GM19468 (cell line): ENCODE measurements around the gene MRPL18.
"Not testable (repeated sequence)": the region's sequence is repeated elsewhere in the genome, so short reads cannot be mapped to it uniquely, and the experiment has no call there.

Experiments
- ATAC-seq: cut with Tn5 transposase; IDR thresholded peaks from one replicate; pipeline ENCODE4 v1.9.1; 2021; ENCODE audit warnings: mild to moderate bottlenecking, moderate library complexity, moderate number of reproducible peaks; ENCODE audit not compliant: unreplicated experiment; ENCODE audit errors: extremely low read depth

The MRPL18 gene

DNA sequence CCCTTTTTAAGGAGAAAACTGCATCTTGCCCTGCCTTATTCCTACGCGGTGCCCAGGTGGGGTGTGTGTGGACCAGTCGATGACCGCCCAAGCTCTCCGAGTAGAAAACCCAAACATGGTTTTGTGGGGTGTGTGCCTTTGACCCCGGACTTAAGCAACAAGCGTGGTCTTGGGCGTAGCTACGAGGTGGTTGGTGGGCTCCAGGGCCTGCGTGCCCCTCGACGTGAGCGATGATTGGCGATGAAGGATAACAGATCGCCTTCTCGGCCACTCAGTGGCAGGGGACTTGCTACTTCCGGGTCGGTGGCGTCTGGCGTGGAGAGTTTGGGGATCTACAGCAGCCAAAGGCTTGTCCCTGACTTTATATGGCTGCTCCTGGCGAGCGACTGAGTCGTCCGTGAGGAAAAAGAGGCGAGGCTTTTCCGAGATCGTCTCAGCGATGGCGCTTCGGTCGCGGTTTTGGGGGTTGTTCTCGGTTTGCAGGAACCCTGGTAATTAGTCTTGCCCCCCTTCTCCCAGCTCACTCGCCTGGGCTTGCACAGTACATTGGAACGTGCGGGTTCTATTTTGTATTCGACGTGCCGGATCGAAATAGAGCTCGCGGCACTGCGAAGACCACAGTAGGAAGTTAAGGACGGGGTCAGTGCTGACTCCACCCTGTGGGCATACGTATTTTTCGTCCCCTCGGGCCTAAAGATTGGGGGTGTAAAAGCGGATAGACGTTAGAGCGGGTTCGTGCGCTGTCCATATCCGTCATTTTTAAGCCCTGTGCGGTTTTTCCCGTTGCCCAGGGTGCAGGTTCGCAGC lies at the start of gene MRPL18:
Gene MRPL18 (plus strand): TSS at position 319 of the 807 bp plus-strand sequence. CDS start 121 bp downstream, at position 440.
- ATAC-seq: peak; percentile 91

DNA sequence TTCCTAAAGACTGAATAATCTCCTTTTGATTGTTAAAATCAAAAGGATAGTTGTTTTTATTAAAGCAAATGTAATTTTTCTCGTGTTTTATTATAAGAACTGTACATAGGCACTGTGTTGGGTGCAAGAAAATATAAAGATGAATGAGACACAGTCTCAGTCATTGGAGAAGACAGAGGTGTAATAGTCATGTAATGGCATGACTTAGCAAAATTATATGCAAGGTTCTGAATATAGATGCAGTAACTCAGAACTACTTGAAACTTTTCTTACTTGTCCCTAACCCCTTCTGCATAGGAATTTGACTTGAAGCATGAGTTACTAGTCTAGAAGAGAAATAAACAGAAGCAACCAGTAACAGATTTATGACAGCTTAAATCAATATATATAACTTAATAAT lies 48.1 kb upstream of the MRPL18 start:
- ATAC-seq: no peak

DNA sequence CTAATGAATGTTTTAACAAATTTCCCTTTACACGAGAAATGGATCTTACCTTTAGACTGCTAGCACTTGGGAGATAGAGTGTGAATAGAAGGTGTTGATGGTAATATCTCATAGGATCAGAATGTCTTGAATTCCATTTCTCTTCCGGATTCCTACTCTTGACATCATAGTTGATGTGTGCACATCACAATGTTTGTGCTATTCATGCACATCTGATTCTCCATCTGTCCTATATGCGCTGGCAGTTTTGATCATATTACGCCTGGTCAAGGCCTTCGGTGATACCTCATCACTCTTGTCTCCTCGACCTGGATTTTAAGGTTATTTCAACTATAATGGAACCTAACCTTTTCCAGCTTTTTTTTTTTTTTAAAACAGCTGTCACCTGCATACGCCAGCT lies 45.2 kb upstream of the MRPL18 start:
- no peak for ATAC-seq

DNA sequence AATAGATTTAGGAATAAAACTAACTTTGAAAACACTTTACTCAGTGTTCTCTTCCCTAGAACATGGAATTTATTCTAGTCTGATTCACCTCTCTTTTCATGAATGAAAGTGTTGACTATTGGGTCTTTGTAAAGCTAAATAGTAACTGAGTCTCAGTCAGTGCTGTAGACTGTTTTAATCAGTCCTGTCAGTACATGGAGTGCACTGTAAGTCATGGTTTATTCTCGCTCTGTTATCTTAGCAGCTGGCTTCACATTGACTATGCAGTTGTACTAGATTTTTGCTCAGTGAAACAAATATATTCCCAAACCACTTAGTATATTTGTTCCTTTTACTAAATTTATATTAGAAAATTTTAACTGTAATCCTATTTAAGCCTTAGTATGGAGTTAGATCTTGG lies 43.5 kb upstream of the MRPL18 start:
- no peak for ATAC-seq

DNA sequence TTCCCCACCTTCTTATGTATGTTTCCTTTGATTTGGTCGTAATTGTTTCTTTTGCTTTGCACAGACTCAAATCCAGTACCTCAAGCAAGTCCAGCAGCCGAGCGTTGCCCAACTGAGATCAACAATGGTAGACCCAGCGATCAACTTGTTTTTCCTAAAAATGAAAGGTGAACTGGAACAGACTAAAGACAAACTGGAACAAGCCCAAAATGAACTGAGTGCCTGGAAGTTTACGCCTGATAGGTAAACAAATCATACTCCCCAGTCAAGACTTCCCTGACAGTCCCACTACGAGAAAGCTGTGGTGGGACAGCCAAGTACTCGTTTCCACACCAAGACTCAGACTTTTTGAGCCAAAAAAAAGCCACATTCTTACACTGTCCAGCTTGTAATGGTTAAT lies 42.1 kb upstream of the MRPL18 start:
- ATAC-seq: not testable (repeated sequence)

DNA sequence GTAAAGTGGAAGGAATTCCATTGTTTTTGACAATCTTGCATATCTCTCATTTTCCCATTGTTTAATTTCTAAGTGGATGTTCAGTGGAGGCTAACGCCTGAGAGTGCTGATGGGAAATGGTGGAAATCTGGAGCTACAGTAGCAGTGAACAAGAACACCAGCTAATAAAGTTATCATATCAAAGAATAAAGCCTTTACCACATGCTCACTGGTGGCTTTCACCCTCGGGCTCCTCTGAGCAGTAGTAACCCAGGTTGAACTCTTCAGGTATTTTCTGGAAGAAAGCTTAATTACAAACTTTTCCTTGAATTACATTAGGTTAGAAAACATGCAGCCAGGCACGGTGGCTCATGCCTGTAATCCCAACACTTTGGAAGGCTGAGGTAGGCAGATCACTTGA lies 38.8 kb upstream of the MRPL18 start:
- ATAC-seq: no peak

DNA sequence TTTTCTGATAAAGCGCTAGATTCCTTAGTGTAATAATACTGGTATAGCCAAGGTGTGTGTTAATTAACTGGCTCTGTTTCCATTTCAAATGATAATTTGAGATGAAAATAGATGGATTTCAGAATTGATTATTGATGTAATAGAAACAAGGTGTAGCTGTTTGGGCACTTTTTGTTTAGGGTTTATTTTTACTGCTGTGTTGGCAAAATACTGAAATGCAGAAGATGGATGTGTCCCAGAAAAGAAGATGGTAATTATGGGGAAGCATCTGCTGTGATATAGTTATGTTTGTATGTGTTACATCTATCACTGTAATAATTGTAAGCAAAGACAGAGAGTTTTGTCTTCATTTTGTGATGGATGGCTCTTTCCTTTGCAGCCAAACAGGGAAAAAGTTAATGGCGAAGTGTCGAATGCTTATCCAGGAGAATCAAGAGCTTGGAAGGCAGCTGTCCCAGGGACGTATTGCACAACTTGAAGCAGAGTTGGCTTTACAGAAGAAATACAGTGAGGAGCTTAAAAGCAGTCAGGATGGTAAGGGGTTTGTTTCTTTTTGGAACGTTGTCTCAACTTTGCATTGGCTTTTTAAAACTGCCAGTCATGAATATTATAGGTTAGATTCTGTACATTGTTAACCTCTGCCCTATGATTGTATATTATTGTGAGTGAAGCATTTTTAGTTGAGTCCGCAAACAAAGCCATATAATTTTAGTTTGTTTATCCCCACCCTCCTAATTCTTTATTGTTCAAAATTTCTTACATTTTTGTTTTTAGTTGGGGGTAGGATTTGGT lies 37.0 kb upstream of the MRPL18 start:
- no peak for ATAC-seq

DNA sequence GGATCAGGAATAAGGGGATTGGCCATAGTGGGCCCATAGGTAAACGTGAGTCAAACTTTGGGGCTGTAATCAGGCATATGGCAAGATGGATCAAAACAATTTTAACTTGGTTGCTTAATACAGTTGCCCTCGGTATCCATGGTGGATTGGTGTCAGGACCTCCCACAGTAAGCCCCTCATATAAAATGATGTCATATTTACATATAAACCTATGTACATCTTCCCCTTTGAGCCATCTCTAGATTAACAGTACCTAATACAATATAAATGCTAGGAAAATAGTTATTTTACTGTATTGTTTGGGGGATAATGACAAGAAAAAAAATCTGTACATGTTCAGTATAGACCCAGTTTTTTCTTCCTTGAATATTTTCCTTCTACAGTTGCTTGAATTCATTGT lies 35.9 kb upstream of the MRPL18 start:
- ATAC-seq: no peak

DNA sequence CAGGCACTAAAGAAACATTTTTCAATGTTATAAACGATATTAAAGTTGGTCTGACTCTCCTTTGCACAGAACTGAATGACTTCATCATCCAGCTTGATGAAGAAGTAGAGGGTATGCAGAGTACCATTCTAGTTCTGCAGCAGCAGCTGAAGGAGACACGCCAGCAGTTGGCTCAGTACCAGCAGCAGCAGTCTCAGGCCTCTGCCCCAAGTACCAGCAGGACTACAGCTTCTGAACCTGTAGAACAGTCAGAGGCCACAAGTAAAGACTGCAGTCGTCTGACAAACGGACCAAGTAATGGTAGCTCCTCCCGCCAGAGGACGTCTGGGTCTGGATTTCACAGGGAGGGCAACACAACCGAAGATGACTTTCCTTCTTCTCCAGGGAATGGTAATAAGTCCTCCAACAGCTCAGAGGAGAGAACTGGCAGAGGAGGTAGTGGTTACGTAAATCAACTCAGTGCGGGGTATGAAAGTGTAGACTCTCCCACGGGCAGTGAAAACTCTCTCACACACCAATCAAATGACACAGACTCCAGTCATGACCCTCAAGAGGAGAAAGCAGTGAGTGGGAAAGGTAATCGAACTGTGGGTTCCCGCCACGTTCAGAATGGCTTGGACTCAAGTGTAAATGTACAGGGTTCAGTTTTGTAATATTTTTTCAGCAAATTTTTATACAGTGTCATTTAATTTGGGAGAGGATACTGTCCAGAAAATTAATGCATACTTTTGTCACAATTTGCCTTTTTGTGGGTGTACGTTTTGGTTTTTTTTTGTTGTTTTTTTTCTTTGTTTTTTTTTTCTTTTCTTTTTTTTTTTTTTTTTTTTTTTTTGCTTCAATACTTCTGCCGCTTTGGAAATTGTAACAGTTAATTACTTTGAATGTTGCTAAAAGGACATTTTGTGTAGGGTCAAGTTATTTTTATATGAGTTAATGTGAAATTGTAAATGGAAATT lies 35.0 kb upstream of the MRPL18 start:
- no peak for ATAC-seq

DNA sequence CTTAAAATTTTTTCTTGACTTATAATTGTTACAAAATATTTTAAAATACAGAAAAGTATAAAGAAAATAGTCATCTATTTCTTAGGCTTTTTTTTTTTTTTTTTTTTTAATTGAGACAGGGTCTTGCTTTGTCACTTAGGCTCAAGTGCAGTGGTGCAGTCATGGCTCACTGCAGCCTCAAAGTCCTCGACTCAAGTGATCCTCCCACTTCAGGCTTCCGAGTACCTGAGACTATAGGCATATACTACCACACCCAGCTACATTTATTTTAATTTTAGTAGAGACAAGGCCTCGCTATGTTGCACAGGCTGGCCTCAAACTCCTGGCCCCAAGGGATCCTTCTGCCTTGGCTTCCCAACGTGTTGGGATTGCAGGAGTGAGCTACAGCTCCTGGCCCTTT lies 33.8 kb upstream of the MRPL18 start:
- ATAC-seq: no peak

DNA sequence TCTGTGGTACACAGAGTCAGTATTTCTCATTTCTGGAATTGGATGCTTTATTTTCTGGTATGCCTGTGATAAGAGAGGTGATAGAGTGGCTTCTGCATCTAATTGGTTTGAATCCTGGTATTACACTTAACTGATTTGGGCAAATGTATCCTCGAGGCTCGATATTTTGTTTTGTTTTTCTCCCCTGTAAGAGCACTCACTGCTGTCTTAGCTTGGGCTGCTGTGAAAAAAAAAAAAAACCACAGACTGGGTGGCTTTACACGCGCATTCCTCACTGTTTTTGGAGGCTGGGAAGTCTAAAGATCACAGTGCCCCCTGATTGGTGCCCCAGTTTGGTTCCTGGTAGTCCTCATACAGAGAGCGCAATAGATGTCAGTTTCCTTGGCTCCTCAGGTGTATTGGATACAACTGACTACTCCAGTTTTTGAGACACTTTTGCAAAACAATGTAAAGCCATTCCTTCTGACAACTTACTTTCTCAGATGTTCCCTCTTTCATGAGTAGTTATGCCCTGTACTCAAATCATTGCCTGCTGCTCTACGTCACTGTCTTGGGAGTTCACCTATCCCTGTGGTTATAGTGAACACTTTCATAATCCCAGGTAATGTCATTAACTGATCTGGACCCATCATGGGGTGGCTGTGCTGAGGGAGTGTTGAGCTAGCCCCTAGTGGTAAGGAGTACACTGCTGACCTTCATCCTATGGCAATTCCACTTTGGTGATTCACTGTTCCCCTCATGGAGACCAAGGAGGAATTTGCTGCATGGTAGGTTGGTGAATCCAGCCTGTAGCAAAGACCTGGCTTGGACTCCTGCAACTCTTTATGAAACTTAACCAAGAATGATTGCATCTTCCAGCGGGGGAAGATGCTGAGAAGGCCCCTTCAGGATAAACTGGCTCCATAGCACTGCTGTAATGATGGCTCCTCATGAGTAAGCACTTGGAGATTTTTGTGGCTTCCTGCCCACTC lies 32.0 kb upstream of the MRPL18 start:
- no peak for ATAC-seq

DNA sequence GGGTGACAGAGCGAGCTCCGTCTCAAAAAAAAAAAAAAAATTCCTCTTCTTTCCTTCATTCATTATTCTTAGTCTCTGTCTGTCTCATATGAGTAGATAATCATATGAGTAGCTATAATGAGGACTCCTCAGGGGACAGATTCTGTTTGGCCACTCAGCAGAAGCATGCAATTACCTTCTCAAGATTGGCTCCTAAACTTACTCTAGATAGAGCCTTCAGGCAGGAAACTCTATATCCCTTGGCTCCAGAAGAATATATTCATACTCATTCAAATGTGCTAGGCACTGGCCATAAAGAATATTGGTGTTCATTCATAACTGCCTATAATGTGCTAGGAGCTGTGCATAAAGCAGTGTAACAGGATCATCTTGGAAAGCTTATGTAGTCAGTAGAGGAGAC lies 30.6 kb upstream of the MRPL18 start:
- ATAC-seq: no peak

DNA sequence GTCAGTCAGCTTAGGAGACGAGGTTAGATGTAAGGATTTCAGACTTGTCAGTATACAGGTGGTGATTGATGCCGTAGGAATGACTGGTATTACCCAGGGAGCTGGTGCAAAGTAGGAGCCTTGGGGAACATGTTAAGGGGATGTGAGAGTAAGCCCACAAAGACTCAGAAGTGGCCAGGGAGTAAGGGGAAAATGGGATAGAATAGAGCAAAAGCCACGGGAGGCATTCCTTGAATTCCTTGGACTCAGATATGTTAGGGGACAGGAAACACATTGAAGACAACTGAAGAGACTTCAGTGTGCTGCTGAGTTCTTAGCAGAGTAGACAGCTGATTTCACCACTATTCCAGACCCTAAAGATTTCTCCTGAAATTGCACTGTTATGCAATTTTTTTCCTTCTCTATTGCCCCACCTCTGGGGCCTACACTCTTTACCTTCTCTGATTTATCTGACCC lies 29.6 kb upstream of the MRPL18 start:
- ATAC-seq: no peak

DNA sequence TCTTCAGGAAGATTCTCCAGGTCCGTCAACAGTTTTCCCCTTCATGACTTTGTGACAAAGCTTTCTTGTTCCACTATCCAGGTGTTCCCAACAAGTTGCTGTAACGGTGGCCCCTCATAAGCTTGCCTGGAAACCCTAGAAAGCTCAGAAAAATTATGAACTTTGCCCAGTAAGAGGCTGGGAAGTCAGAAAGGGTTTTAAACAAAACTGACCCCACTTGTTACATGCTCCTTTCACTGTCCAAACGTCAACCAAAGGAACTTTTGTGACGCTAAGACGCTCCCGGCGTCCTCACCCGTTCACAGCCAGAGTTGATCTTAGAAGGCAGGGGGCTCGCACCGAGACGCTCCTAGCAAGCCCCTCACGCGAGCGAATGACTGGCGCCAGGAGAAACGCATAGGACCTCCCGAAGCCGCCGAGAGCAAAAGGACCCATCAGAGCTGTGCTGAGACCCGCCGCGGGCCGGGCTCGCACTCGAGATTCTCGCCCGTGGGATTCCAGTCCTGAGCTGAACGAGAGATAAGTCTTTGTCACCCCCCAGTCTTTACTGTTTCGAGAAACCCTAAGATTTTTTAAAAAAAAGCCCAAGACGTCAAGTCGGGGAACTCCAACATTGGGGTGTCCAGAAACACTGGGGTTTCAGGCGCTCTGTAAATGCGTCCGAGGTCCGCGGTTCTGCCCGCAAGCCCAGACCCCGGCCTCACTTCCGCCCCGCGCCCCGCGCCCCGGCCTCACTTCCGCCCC lies 29.0 kb upstream of the MRPL18 start:
- no peak for ATAC-seq

DNA sequence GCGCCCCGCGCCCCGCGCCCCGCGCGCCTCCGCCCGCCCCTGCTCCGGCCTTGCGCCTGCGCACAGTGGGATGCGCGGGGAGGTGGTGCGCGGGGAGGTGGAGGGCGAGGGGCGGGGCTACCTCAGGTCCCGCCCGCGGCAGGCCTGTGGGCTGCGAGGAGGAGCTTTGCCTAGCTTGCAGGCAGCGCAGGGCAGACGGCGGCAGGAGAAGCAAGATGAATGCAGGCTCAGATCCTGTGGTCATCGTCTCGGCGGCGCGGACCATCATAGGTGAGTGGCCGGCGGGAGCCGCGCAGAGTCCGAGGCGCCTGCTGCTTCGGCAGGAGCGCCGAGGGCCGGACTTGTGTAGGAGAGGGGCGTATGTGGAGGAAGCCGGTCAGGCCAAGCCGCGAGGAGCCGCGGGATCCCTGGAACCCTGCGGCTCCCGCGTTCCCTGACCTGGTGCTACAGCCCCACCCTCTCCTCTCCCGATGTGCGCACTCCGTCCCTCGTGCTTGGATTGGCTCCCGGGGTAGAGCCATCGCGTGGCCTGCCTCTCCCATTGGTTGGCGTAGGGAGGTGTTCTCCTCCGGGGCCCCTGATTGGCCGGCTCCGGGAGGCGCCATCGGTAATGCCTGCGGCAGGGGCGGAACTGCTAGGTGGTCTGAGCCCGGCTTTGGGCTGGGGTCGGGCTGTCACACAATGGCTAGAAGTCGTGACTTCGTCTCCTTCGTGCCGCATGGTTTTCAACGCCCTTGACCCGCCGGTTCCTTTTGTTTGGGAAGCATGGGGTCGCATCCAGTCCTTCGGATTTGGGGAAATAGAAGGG lies 28.2 kb upstream of the MRPL18 start, which contains the start of gene ACAT2:
Gene ACAT2 (plus strand): TSS at position 173 of the 808 bp plus-strand sequence. CDS start 43 bp downstream, at position 216.
- ATAC-seq: peak; percentile 93

DNA sequence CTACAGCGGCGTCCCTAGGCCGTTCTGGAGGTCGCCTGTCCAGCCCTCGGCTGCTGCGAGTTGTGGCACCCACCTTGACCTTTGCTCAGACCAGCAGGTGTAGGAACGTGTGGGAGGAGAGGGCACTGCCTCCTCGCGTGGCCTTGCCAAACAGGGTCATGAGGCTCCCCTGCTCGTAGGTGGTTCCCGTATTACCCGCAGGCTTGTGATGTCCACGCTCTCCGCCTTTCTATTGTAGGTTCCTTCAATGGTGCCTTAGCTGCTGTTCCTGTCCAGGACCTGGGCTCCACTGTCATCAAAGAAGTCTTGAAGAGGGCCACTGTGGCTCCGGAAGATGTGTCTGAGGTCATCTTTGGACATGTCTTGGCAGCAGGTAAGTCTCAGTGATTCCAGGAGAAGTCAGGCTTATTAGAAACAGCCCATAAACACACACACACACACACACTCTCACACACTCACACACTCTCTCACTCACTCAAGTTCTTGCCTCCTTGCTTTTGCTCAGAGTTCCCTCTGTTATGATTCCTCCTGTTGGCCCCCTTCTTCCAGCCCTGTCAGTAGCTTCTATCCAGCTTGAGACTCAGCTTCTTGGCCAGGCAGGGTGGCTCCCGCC lies 27.5 kb upstream of the MRPL18 start:
- no peak for ATAC-seq

DNA sequence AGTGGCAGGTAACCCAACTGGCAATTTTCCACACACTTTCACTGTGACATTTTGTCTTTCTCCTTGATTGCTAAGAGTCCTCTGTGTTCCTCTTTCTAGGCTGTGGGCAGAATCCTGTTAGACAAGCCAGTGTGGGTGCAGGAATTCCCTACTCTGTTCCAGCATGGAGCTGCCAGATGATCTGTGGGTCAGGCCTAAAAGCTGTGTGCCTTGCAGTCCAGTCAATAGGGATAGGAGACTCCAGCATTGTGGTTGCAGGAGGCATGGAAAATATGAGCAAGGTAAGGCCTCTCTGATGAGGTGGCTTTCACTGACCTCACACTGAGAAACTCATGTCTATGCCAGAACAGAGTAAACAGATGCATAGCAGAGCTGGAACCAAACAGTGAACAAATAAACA lies 23.4 kb upstream of the MRPL18 start:
- no peak for ATAC-seq
